Activated B cell treated with CpG ODN at 0.5 μM for 24 hours (primary cell): Measurements from ENCODE around the gene OSTF1. TPM values are rescaled to one million over a fixed set of nuclear protein-coding genes. Genes with fewer than 3 reads are reported as not detected.
A peak's percentile ranks its signal among the peaks of the same experiment; 100 is the strongest.

Source experiments
- ATAC-seq: fragments of 200-7000 bp; cut with Tn5 transposase; one replicate; pipeline ENCODE4 v1.10.0; 2021; ENCODE audit warnings: low read depth, mild to moderate bottlenecking, moderate library complexity
- CTCF ChIA-PET: fragments of 350-600 bp; sonication (Branson Sonifier 250); formaldehyde crosslinking; loops from one replicate; lab custom pipeline; 2021; ENCODE audit warnings: antibody characterized with exemption; lab: Charles Lee
- POLR2A ChIA-PET: fragments of 350-600 bp; sonication (Branson Sonifier 250); formaldehyde crosslinking; loops from one replicate; lab custom pipeline; 2021; ENCODE audit warnings: antibody characterized with exemption; lab: Charles Lee
- DNase-seq: peaks from one replicate; pipeline ENCODE4 v3.0.0; 2022
- H3K27ac Mint-ChIP-seq: one replicate; pipeline ENCODE4 v1.8.0; 2020; ENCODE audit warnings: mixed read lengths
- H3K27me3 Mint-ChIP-seq: one replicate; pipeline ENCODE4 v1.8.0; 2021; ENCODE audit warnings: mixed read lengths
- H3K36me3 Mint-ChIP-seq: one replicate; pipeline ENCODE4 v1.8.0; 2021; ENCODE audit warnings: low read depth, mixed read lengths
- H3K4me1 Mint-ChIP-seq: one replicate; pipeline ENCODE4 v1.8.0; 2021; ENCODE audit warnings: mixed read lengths
- H3K4me3 Mint-ChIP-seq: one replicate; pipeline ENCODE4 v1.8.0; 2020; ENCODE audit warnings: mild to moderate bottlenecking, mixed read lengths
- H3K9me3 Mint-ChIP-seq: one replicate; pipeline ENCODE4 v1.8.0; 2020; ENCODE audit warnings: mixed read lengths
- CTCF ChIP-seq: fragments of 200-600 bp; IDR thresholded peaks from one replicate; pipeline ENCODE4 v1.8.0; 2022; ENCODE audit warnings: antibody characterized with exemption, mild to moderate bottlenecking
- intact Hi-C: fragments of 100-400 bp; cut with micrococcal nuclease; formaldehyde crosslinking; loops from one replicate; pipeline ENCODE4 v1.15.1; 2024
- total RNA-seq: library from RNA; stranded (reverse); gene quantifications from 2 replicates; pipeline ENCODE4 v1.2.3, GENCODE V29; 2022

Gene OSTF1
- total RNA-seq, 1 donor from 2014 or later = 59.7 TPM

- CTCF ChIA-PET = interaction anchor here (1.2 kb wide), 1 partner anchor 274 kb away, joined by 3 read pairs; no protein-coding TSS in a partner anchor
Observed at GRCh38 chr9:75046725-75047345, 41.5 kb upstream of the OSTF1 start.

GRCh38 chr9:75047506-75047905, 40.8 kb upstream of the OSTF1 start:
- H3K27ac Mint-ChIP-seq = no peak overlapping the region
- ChIA-PET CTCF (no interaction called here), POLR2A (interaction anchor here (0.7 kb wide), 1 partner anchor 24 kb away, joined by 4 read pairs; no protein-coding TSS in a partner anchor)
- H3K36me3 Mint-ChIP-seq = no peaks in the 10 kb centered on the region
- peaks cover 4% of the 10 kb centered on the region for H3K4me1 Mint-ChIP-seq
- peaks cover 4% of the 10 kb centered on the region for H3K27me3 Mint-ChIP-seq
- no peaks in the 10 kb centered on the region for H3K9me3 Mint-ChIP-seq
- ATAC-seq = no peak
- intact Hi-C loops = no loop called here
- DNase-seq = no peak
- no peak overlapping the region for H3K4me3 Mint-ChIP-seq
- TF ChIP-seq CTCF = no peak

More at GRCh38 chr9:75046725-75047345, 41.5 kb upstream of the OSTF1 start:
- DNase-seq (no peak), ATAC-seq (no peak)
- no peak for TF ChIP-seq CTCF
- peaks cover 4% of the 10 kb centered on the region for H3K27me3 Mint-ChIP-seq
- H3K4me1 Mint-ChIP-seq = peaks cover 4% of the 10 kb centered on the region
- H3K27ac Mint-ChIP-seq = no peak overlapping the region
- no peaks in the 10 kb centered on the region for H3K9me3 Mint-ChIP-seq
- POLR2A ChIA-PET = no interaction called here
- H3K36me3 Mint-ChIP-seq = no peaks in the 10 kb centered on the region
- intact Hi-C loops = no loop called here
- H3K4me3 Mint-ChIP-seq = no peak overlapping the region

- DNase-seq (no peak), ATAC-seq (no peak)
- ChIA-PET POLR2A (interaction anchor here (1.1 kb wide), 1 partner anchor 23 kb away, joined by 5 read pairs; the partner anchor contains the start of gene CARNMT1), CTCF (interaction anchor here (1.2 kb wide), 1 partner anchor 27 kb away, joined by 3 read pairs; no protein-coding TSS in a partner anchor)
- peaks cover 33% of the 10 kb centered on the region for H3K4me1 Mint-ChIP-seq
- H3K27me3 Mint-ChIP-seq = no peaks in the 10 kb centered on the region
- no peaks in the 10 kb centered on the region for H3K36me3 Mint-ChIP-seq
- H3K4me3 Mint-ChIP-seq = no peak overlapping the region
- intact Hi-C loops = no loop called here
- TF ChIP-seq CTCF = no peak
- H3K27ac Mint-ChIP-seq = no peak overlapping the region
- H3K9me3 Mint-ChIP-seq = no peaks in the 10 kb centered on the region
Observed at GRCh38 chr9:75051285-75051684, 37.0 kb upstream of the OSTF1 start.

GRCh38 chr9:75053869-75054268, 34.4 kb upstream of the OSTF1 start:
- peak; percentile 43 for DNase-seq
- POLR2A ChIA-PET = interaction anchor here (0.6 to 2.4 kb wide), 4 partner anchors 26 to 102 kb away, joined by 3 to 24 read pairs (median 10); partner anchors contain the start of genes C9orf40, CARNMT1, NMRK1 and OSTF1
- intact Hi-C loops = loop anchor here (1.0 to 2.0 kb wide), 3 partner anchors 23 to 35 kb away; partner anchors contain the start of gene CARNMT1
- CTCF ChIA-PET = interaction anchor here (0.9 to 1.6 kb wide), 3 partner anchors 22 to 33 kb away, joined by 3 to 4 read pairs (median 3); no protein-coding TSS in a partner anchor
- Mint-ChIP-seq H3K4me3 (peak overlapping the region; percentile 59), H3K4me1 (peaks cover 30% of the 10 kb centered on the region), H3K27ac (peak overlapping the region; percentile 74), H3K27me3 (no peaks in the 10 kb centered on the region), H3K9me3 (no peaks in the 10 kb centered on the region), H3K36me3 (no peaks in the 10 kb centered on the region)
- TF ChIP-seq CTCF = no peak
- peak; percentile 99 for ATAC-seq
